Activated naive CD4-positive, alpha-beta T cell treated with anti-CD3 and anti-CD28 coated beads for 36 hours (primary cell): ENCODE results near the gene STAT1. TPM values are rescaled to one million over a fixed set of nuclear protein-coding genes. Genes with fewer than 3 reads are reported as not detected.

ENCODE experiments used
- CTCF ChIA-PET: fragments of 350-600 bp; sonication (Branson Sonifier 250); formaldehyde crosslinking; loops from one replicate; lab custom pipeline; 2021; ENCODE audit warnings: antibody characterized with exemption; lab: Charles Lee
- DNase-seq: peaks from one replicate; pipeline ENCODE4 v3.0.0-alpha.2; 2020
- H3K27ac Mint-ChIP-seq: one replicate; pipeline ENCODE4 v1.8.0; 2021; ENCODE audit warnings: mild to moderate bottlenecking, mixed read lengths
- H3K27me3 Mint-ChIP-seq: one replicate; pipeline ENCODE4 v1.8.0; 2021; ENCODE audit warnings: low read depth, mixed read lengths
- H3K36me3 Mint-ChIP-seq: one replicate; pipeline ENCODE4 v1.8.0; 2021; ENCODE audit warnings: low read depth, mixed read lengths
- H3K4me1 Mint-ChIP-seq: one replicate; pipeline ENCODE4 v1.8.0; 2021; ENCODE audit warnings: low read depth, mixed read lengths
- H3K4me3 Mint-ChIP-seq: one replicate; pipeline ENCODE4 v1.8.0; 2021; ENCODE audit warnings: mild to moderate bottlenecking, moderate library complexity, mixed read lengths
- H3K9me3 Mint-ChIP-seq: one replicate; pipeline ENCODE4 v1.8.0; 2021; ENCODE audit warnings: mixed read lengths
- intact Hi-C: fragments of 100-400 bp; cut with micrococcal nuclease; formaldehyde crosslinking; loops from one replicate; pipeline ENCODE4 v1.15.1; 2023
- total RNA-seq, 2 experiments: library from RNA; stranded (reverse); gene quantifications; one replicate each; pipeline ENCODE4 v1.2.3, GENCODE V29; 2021

The STAT1 gene
- total RNA-seq, 2 experiments from 2014 or later, result 376 to 402 TPM

- CTCF ChIA-PET, result interaction anchor here (1.2 kb wide), 1 partner anchor 23 kb away, joined by 3 read pairs; no protein-coding TSS in a partner anchor
- H3K27ac Mint-ChIP-seq, result peak overlapping the region; percentile 24
- H3K4me1 Mint-ChIP-seq, result peaks cover 48% of the 10 kb centered on the region
- H3K9me3 Mint-ChIP-seq, result peaks cover 3% of the 10 kb centered on the region
- DNase-seq, result no peak
- no peaks in the 10 kb centered on the region for H3K27me3 Mint-ChIP-seq
- no peak overlapping the region for H3K4me3 Mint-ChIP-seq
- H3K36me3 Mint-ChIP-seq, result peaks cover 86% of the 10 kb centered on the region
- intact Hi-C loops, result no loop called here
Observed at GRCh38 chr2:190990132-190990531, 23.8 kb downstream of the STAT1 start.

GRCh38 chr2:190988910-190989309 is 25.1 kb downstream of the STAT1 start:
- intact Hi-C loops, result loop anchor here (2.0 kb wide), 1 partner anchor 14 kb away; no protein-coding TSS in a partner anchor
- H3K27me3 Mint-ChIP-seq, result no peaks in the 10 kb centered on the region
- DNase-seq, result no peak
- H3K4me1 Mint-ChIP-seq, result peaks cover 52% of the 10 kb centered on the region
- no peak overlapping the region for H3K4me3 Mint-ChIP-seq
- peaks cover 87% of the 10 kb centered on the region for H3K36me3 Mint-ChIP-seq
- H3K9me3 Mint-ChIP-seq, result no peaks in the 10 kb centered on the region
- CTCF ChIA-PET, result interaction anchor here (0.6 to 2.0 kb wide), 3 partner anchors 10 to 41 kb away, joined by 3 to 7 read pairs (median 3); no protein-coding TSS in a partner anchor
- H3K27ac Mint-ChIP-seq, result no peak overlapping the region

GRCh38 chr2:190987938-190988337 is 26.0 kb downstream of the STAT1 start:
- no peak for DNase-seq
- H3K27me3 Mint-ChIP-seq, result no peaks in the 10 kb centered on the region
- CTCF ChIA-PET, result interaction anchor here (0.7 to 2.0 kb wide), 4 partner anchors 20 to 208 kb away, joined by 3 to 7 read pairs (median 4); no protein-coding TSS in a partner anchor
- peaks cover 54% of the 10 kb centered on the region for H3K4me1 Mint-ChIP-seq
- intact Hi-C loops, result loop anchor here (2.0 kb wide), 1 partner anchor 13 kb away; no protein-coding TSS in a partner anchor
- H3K4me3 Mint-ChIP-seq, result no peak overlapping the region
- peaks cover 86% of the 10 kb centered on the region for H3K36me3 Mint-ChIP-seq
- no peaks in the 10 kb centered on the region for H3K9me3 Mint-ChIP-seq
- H3K27ac Mint-ChIP-seq, result peak overlapping the region; percentile 66

GRCh38 chr2:190987116-190987515 is 26.9 kb downstream of the STAT1 start:
- H3K27me3 Mint-ChIP-seq, result no peaks in the 10 kb centered on the region

GRCh38 chr2:190986221-190986953 is 27.6 kb downstream of the STAT1 start:
- intact Hi-C loops, result no loop called here
- Mint-ChIP-seq H3K4me1 (peaks cover 69% of the 10 kb centered on the region), H3K4me3 (no peak overlapping the region), H3K27ac (peak overlapping the region; percentile 61), H3K9me3 (no peaks in the 10 kb centered on the region), H3K36me3 (peaks cover 92% of the 10 kb centered on the region), H3K27me3 (no peaks in the 10 kb centered on the region)
- CTCF ChIA-PET, result no interaction called here
- no peak for DNase-seq

More at GRCh38 chr2:190987116-190987515, 26.9 kb downstream of the STAT1 start:
- CTCF ChIA-PET, result interaction anchor here (1.4 to 2.0 kb wide), 2 partner anchors 21 to 42 kb away, joined by 3 to 7 read pairs; no protein-coding TSS in a partner anchor
- H3K4me1 Mint-ChIP-seq, result peaks cover 62% of the 10 kb centered on the region
- H3K27ac Mint-ChIP-seq, result no peak overlapping the region
- DNase-seq, result no peak
- peaks cover 88% of the 10 kb centered on the region for H3K36me3 Mint-ChIP-seq
- intact Hi-C loops, result no loop called here
- H3K4me3 Mint-ChIP-seq, result no peak overlapping the region
- H3K9me3 Mint-ChIP-seq, result no peaks in the 10 kb centered on the region

- peaks cover 77% of the 10 kb centered on the region for H3K4me1 Mint-ChIP-seq
- no peaks in the 10 kb centered on the region for H3K27me3 Mint-ChIP-seq
- H3K36me3 Mint-ChIP-seq, result peaks cover 93% of the 10 kb centered on the region
- H3K4me3 Mint-ChIP-seq, result no peak overlapping the region
- peak; percentile 41 for DNase-seq
- no peaks in the 10 kb centered on the region for H3K9me3 Mint-ChIP-seq
- peak overlapping the region; percentile 75 for H3K27ac Mint-ChIP-seq
- CTCF ChIA-PET, result interaction anchor here (1.1 to 2.2 kb wide), 2 partner anchors 12 to 17 kb away, joined by 4 to 7 read pairs; no protein-coding TSS in a partner anchor
- intact Hi-C loops, result loop anchor here (5.0 kb wide), 1 partner anchor 82 kb away; no protein-coding TSS in a partner anchor
Observed at GRCh38 chr2:190984595-190984994, 29.4 kb downstream of the STAT1 start.

GRCh38 chr2:190982262-190983034 is 31.5 kb downstream of the STAT1 start:
- Mint-ChIP-seq H3K36me3 (peaks cover 93% of the 10 kb centered on the region), H3K4me1 (peaks cover 76% of the 10 kb centered on the region), H3K27ac (peak overlapping the region; percentile 77), H3K4me3 (no peak overlapping the region), H3K9me3 (no peaks in the 10 kb centered on the region), H3K27me3 (no peaks in the 10 kb centered on the region)
- intact Hi-C loops, result loop anchor here (1.0 to 5.0 kb wide), 2 partner anchors 32 to 80 kb away; partner anchors contain the start of gene STAT1
- no peak for DNase-seq
- CTCF ChIA-PET, result interaction anchor here (1.0 to 1.6 kb wide), 3 partner anchors 10 to 70 kb away, joined by 3 to 4 read pairs (median 3); no protein-coding TSS in a partner anchor

GRCh38 chr2:190981733-190982132 is 32.2 kb downstream of the STAT1 start:
- no peak overlapping the region for H3K4me3 Mint-ChIP-seq
- intact Hi-C loops, result loop anchor here (1.0 to 5.0 kb wide), 2 partner anchors 33 to 79 kb away; partner anchors contain the start of gene STAT1
- peaks cover 74% of the 10 kb centered on the region for H3K4me1 Mint-ChIP-seq
- peak overlapping the region; percentile 77 for H3K27ac Mint-ChIP-seq
- H3K9me3 Mint-ChIP-seq, result no peaks in the 10 kb centered on the region
- no peaks in the 10 kb centered on the region for H3K27me3 Mint-ChIP-seq
- peaks cover 92% of the 10 kb centered on the region for H3K36me3 Mint-ChIP-seq
- no peak for DNase-seq
- CTCF ChIA-PET, result interaction anchor here (1.0 to 1.6 kb wide), 2 partner anchors 9 to 15 kb away, joined by 3 to 4 read pairs; no protein-coding TSS in a partner anchor

GRCh38 chr2:190981333-190981732 is 32.6 kb downstream of the STAT1 start:
- Mint-ChIP-seq H3K4me3 (no peak overlapping the region), H3K36me3 (peaks cover 92% of the 10 kb centered on the region), H3K4me1 (peaks cover 71% of the 10 kb centered on the region), H3K9me3 (no peaks in the 10 kb centered on the region), H3K27ac (peak overlapping the region; percentile 73), H3K27me3 (no peaks in the 10 kb centered on the region)
- DNase-seq, result no peak
- intact Hi-C loops, result loop anchor here (5.0 kb wide), 1 partner anchor 79 kb away; no protein-coding TSS in a partner anchor
- CTCF ChIA-PET, result no interaction called here

- intact Hi-C loops, result loop anchor here (5.0 kb wide), 1 partner anchor 78 kb away; no protein-coding TSS in a partner anchor
- CTCF ChIA-PET, result no interaction called here
Observed at GRCh38 chr2:190980630-190981209, 33.3 kb downstream of the STAT1 start.

GRCh38 chr2:190979906-190980629 is 33.9 kb downstream of the STAT1 start:
- no peaks in the 10 kb centered on the region for H3K9me3 Mint-ChIP-seq
- CTCF ChIA-PET, result no interaction called here
- H3K4me1 Mint-ChIP-seq, result peaks cover 58% of the 10 kb centered on the region
- no peak for DNase-seq
- intact Hi-C loops, result loop anchor here (5.0 kb wide), 1 partner anchor 78 kb away; no protein-coding TSS in a partner anchor
- peaks cover 90% of the 10 kb centered on the region for H3K36me3 Mint-ChIP-seq
- no peak overlapping the region for H3K4me3 Mint-ChIP-seq
- H3K27ac Mint-ChIP-seq, result peak overlapping the region; percentile 73
- no peaks in the 10 kb centered on the region for H3K27me3 Mint-ChIP-seq

More at GRCh38 chr2:190980630-190981209, 33.3 kb downstream of the STAT1 start:
- no peaks in the 10 kb centered on the region for H3K27me3 Mint-ChIP-seq
- DNase-seq, result no peak
- peaks cover 65% of the 10 kb centered on the region for H3K4me1 Mint-ChIP-seq
- no peak overlapping the region for H3K4me3 Mint-ChIP-seq
- H3K36me3 Mint-ChIP-seq, result peaks cover 90% of the 10 kb centered on the region
- H3K9me3 Mint-ChIP-seq, result no peaks in the 10 kb centered on the region
- peak overlapping the region; percentile 73 for H3K27ac Mint-ChIP-seq
